ENCODE data around the gene PPP1R1B.

DNA sequence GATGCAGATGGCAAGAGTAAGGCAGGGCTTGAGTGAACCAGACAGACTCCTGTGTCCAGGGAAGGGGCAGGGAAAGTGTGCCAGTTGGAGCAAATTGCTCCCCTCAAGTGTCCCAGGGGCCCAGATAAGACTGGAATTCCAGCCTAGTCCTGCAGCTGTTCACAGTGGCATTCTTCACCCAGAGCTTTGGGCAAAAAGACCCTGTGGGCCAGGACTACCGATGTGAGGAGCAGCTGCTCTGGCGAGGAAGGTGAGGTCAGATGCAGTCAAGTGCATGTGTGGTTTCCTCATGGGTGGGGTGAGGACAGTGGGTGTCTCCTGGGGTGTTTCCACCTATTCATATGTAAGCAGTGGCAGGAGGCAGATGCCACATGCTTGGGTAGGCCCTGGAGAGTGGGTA lies 33.4 kb upstream of the PPP1R1B start:
- TF ChIP-seq, protein P1, sequence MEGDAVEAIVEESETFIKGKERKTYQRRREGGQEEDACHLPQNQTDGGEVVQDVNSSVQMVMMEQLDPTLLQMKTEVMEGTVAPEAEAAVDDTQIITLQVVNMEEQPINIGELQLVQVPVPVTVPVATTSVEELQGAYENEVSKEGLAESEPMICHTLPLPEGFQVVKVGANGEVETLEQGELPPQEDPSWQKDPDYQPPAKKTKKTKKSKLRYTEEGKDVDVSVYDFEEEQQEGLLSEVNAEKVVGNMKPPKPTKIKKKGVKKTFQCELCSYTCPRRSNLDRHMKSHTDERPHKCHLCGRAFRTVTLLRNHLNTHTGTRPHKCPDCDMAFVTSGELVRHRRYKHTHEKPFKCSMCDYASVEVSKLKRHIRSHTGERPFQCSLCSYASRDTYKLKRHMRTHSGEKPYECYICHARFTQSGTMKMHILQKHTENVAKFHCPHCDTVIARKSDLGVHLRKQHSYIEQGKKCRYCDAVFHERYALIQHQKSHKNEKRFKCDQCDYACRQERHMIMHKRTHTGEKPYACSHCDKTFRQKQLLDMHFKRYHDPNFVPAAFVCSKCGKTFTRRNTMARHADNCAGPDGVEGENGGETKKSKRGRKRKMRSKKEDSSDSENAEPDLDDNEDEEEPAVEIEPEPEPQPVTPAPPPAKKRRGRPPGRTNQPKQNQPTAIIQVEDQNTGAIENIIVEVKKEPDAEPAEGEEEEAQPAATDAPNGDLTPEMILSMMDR (IDR thresholded peaks at IDR 0.05; ENCODE audit: poor library complexity, severe bottlenecking) = no peak
- no peak for TF ChIP-seq SMC3 (conservative IDR thresholded peaks at IDR 0.05; ENCODE audit: poor library complexity)
- TF ChIP-seq POLR2AphosphoS5 (IDR thresholded peaks at IDR 0.05) = no peak
- no peak for TF ChIP-seq EP300 (conservative IDR thresholded peaks at IDR 0.05; ENCODE audit: poor library complexity, severe bottlenecking)
